T-cell (primary cell): ENCODE data around the gene KRTAP5-3. TPM values are rescaled to one million over a fixed set of nuclear protein-coding genes. Genes with fewer than 3 reads are reported as not detected.

Experiments
- ATAC-seq, 4 experiments: fragments of 200-7000 bp in 3 of 4; fragments of 150-1000 bp in 1 of 4; cut with Tn5 transposase; replicated peaks in 1 of 4; 1 replicate in 3 of 4; 2 replicates in 1 of 4; pipeline ENCODE4 v1.10.0; 2021; ENCODE audit warnings: moderate library complexity in 3 of 4, mild to moderate bottlenecking in 2 of 4, moderate number of reproducible peaks in 1 of 4
- CTCF ChIA-PET, 2 donors: fragments of 300-600 bp; sonication (Branson Sonifier 250); formaldehyde crosslinking; loops; one replicate each; lab custom pipeline; 2022; ENCODE audit warnings: antibody characterized with exemption in 2 of 2; lab: Charles Lee
- POLR2A ChIA-PET, 2 donors: fragments of 300-600 bp; sonication (Branson Sonifier 250); formaldehyde crosslinking; loops; one replicate each; lab custom pipeline; 2022; ENCODE audit warnings: antibody characterized with exemption in 2 of 2; lab: Charles Lee
- DNase-seq, 35 experiments: peaks; one replicate each; pipeline versions ENCODE4 v3.0.0 to v3.0.0-alpha.2; 2013 to 2023
- H3K27ac ChIP-seq: one replicate; pipeline ENCODE4 v1.5.1; 2013; ENCODE audit warnings: low read length
- H3K27me3 ChIP-seq, 2 experiments: replicated peaks in 1 of 2; 1 replicate in 1 of 2; 2 replicates in 1 of 2; pipeline versions ENCODE4 v1.6.1 to v1.7.0; 2013; ENCODE audit warnings: low read length in 1 of 2, mixed read lengths in 1 of 2; ENCODE audit not compliant: control insufficient read depth in 2 of 2, insufficient read depth in 2 of 2; ENCODE audit errors: extremely low read depth in 1 of 2
- H3K36me3 ChIP-seq, 2 donors: 1 replicate in 1 of 2; 2 replicates in 1 of 2; pipeline versions ENCODE4 v1.6.1 to v1.7.0; 2013; ENCODE audit warnings: low read length in 1 of 2; ENCODE audit not compliant: control insufficient read depth in 2 of 2, insufficient read depth in 1 of 2; ENCODE audit errors: extremely low read depth in 1 of 2
- H3K4me1 ChIP-seq, 2 experiments: 1 replicate in 1 of 2; 2 replicates in 1 of 2; pipeline versions ENCODE4 v1.6.1 to v1.7.0; 2013; ENCODE audit warnings: low read length in 2 of 2, mixed read lengths in 1 of 2; ENCODE audit not compliant: insufficient read depth in 2 of 2, control insufficient read depth in 1 of 2; ENCODE audit errors: extremely low read depth in 1 of 2
- H3K4me3 ChIP-seq, 2 donors: 1 replicate in 1 of 2; 2 replicates in 1 of 2; pipeline versions ENCODE4 v1.5.1 to v1.7.0; 2013; ENCODE audit warnings: mild to moderate bottlenecking in 2 of 2, low read length in 1 of 2, moderate library complexity in 1 of 2; ENCODE audit not compliant: control insufficient read depth in 1 of 2; ENCODE audit errors: extremely low read depth in 1 of 2
- H3K9me3 ChIP-seq: 2 replicates; pipeline ENCODE4 v1.7.0; 2013
- H3K27ac Mint-ChIP-seq, 2 donors: one replicate each; pipeline ENCODE4 v1.8.0; 2020 to 2021; ENCODE audit warnings: mild to moderate bottlenecking in 2 of 2, mixed read lengths in 2 of 2
- H3K27me3 Mint-ChIP-seq, 2 donors: one replicate each; pipeline ENCODE4 v1.8.0; 2021 to 2022; ENCODE audit warnings: mixed read lengths in 2 of 2
- H3K36me3 Mint-ChIP-seq: one replicate; pipeline ENCODE4 v1.8.0; 2021; ENCODE audit warnings: mixed read lengths
- H3K4me1 Mint-ChIP-seq, 3 donors: one replicate each; pipeline ENCODE4 v1.8.0; 2020 to 2022; ENCODE audit warnings: mixed read lengths in 3 of 3, mild to moderate bottlenecking in 1 of 3
- H3K4me3 Mint-ChIP-seq, 3 donors: one replicate each; pipeline ENCODE4 v1.8.0; 2020 to 2022; ENCODE audit warnings: mild to moderate bottlenecking in 3 of 3, mixed read lengths in 3 of 3, moderate library complexity in 3 of 3
- H3K9me3 Mint-ChIP-seq, 3 donors: one replicate each; pipeline ENCODE4 v1.8.0; 2020 to 2022; ENCODE audit warnings: mixed read lengths in 3 of 3
- WGBS: methylation state at CpG from one replicate; pipeline ENCODE4 v1.1.5; 2013; ENCODE audit warnings: missing lambda C conversion rate; ENCODE audit not compliant: insufficient coverage; 5-methylcytosine and 5-hydroxymethylcytosine counted together
- total RNA-seq, 35 experiments: library from RNA in 6 of 35; stranded (reverse) in 6 of 35; fragments of 120-200 nt in 1 of 35; gene quantifications; one replicate each; pipeline versions ENCODE4 v1.2.1 to v1.2.4 and lab custom pipeline; 2013 to 2026

The KRTAP5-3 gene
- total RNA-seq, 5 donors from 2014 or later (not counting 1 experiment from before 2014, with no cell fraction given): not detected

GRCh38 chr11:1574238-1574932 lies 33.9 kb downstream of the KRTAP5-3 start:
- WGBS: under 1% methylated on average over 61 of the region's 64 CpGs

GRCh38 chr11:1573903-1574237 lies 34.4 kb downstream of the KRTAP5-3 start:
- peak overlapping the region; percentile 26 to 56 for H3K4me3 ChIP-seq
- Mint-ChIP-seq H3K36me3 (peaks cover 4% of the 10 kb centered on the region), H3K27ac (peak overlapping the region; percentile 78 to 80), H3K4me3 (peak overlapping the region; percentile 73 to 84 (median 79)), H3K4me1 (peaks cover 22 to 27% (median 26%) of the 10 kb centered on the region in 3 donors), H3K27me3 (peaks cover 0 to 1% of the 10 kb centered on the region in 2 donors), H3K9me3 (peaks cover 0 to 6% (median 4%) of the 10 kb centered on the region in 3 donors)
- H3K4me1 ChIP-seq: peaks cover 12 to 47% of the 10 kb centered on the region in 2 experiments
- H3K36me3 ChIP-seq: no peaks in the 10 kb centered on the region
- ATAC-seq (peak in 2 of 4 experiments; percentile 0), DNase-seq (no peak)
- ChIA-PET CTCF (interaction anchor here (0.6 to 2.7 kb wide), 7 partner anchors 16 to 1073 kb away, joined by 3 to 43 read pairs (median 5); no protein-coding TSS in a partner anchor), POLR2A (no interaction called here)
- no peaks in the 10 kb centered on the region for H3K9me3 ChIP-seq
- H3K27me3 ChIP-seq: peaks cover 2 to 16% of the 10 kb centered on the region in 2 experiments
- H3K27ac ChIP-seq: peak overlapping the region; percentile 89
- WGBS: 4% methylated on average over 7 of the region's 7 CpGs

More at GRCh38 chr11:1574238-1574932, 33.9 kb downstream of the KRTAP5-3 start:
- H3K36me3 ChIP-seq: no peaks in the 10 kb centered on the region
- H3K9me3 Mint-ChIP-seq: peaks cover 0 to 7% (median 4%) of the 10 kb centered on the region in 3 donors
- peaks cover 4% of the 10 kb centered on the region for H3K36me3 Mint-ChIP-seq
- peaks cover 0 to 1% of the 10 kb centered on the region in 2 donors for H3K27me3 Mint-ChIP-seq
- H3K4me3 Mint-ChIP-seq: peak overlapping the region; percentile 73 to 84 (median 79)
- H3K27ac Mint-ChIP-seq: peak overlapping the region; percentile 78 to 80
- peaks cover 2 to 16% of the 10 kb centered on the region in 2 experiments for H3K27me3 ChIP-seq
- H3K9me3 ChIP-seq: no peaks in the 10 kb centered on the region
- POLR2A ChIA-PET: interaction anchor here (0.5 to 0.6 kb wide), 2 partner anchors 11 to 19 kb away, joined by 3 read pairs; no protein-coding TSS in a partner anchor
- peaks cover 19 to 24% (median 23%) of the 10 kb centered on the region in 3 donors for H3K4me1 Mint-ChIP-seq
- DNase-seq (peak in 29 of 35 experiments; percentile 35 to 81 (median 57)), ATAC-seq (peak; percentile 42 to 57 (median 54))
- CTCF ChIA-PET: interaction anchor here (0.7 to 2.7 kb wide), 11 partner anchors 9 to 960 kb away, joined by 3 to 43 read pairs (median 5); no protein-coding TSS in a partner anchor
- peak overlapping the region; percentile 89 for H3K27ac ChIP-seq
- H3K4me1 ChIP-seq: peaks cover 12 to 42% of the 10 kb centered on the region in 2 experiments
- peak overlapping the region; percentile 26 to 56 for H3K4me3 ChIP-seq

GRCh38 chr11:1573077-1573902 lies 35.0 kb downstream of the KRTAP5-3 start:
- Histone ChIP-seq H3K4me1 (peaks cover 12 to 53% of the 10 kb centered on the region in 2 experiments), H3K4me3 (peak overlapping the region; percentile 15 to 56), H3K27ac (peak overlapping the region; percentile 89), H3K36me3 (no peaks in the 10 kb centered on the region), H3K27me3 (peaks cover 2 to 16% of the 10 kb centered on the region in 2 experiments), H3K9me3 (no peaks in the 10 kb centered on the region)
- H3K4me3 Mint-ChIP-seq: peak overlapping the region; percentile 73 to 84 (median 79)
- peak overlapping the region; percentile 78 to 80 for H3K27ac Mint-ChIP-seq
- H3K27me3 Mint-ChIP-seq: peaks cover 0 to 1% of the 10 kb centered on the region in 2 donors
- 4% methylated on average over 15 of the region's 37 CpGs for WGBS
- CTCF ChIA-PET: interaction anchor here (0.6 to 2.7 kb wide), 6 partner anchors 15 to 1073 kb away, joined by 3 to 43 read pairs (median 4); no protein-coding TSS in a partner anchor
- ATAC-seq (peak in 3 of 4 experiments; percentile 2 to 3 (median 2)), DNase-seq (peak in 10 of 35 experiments; percentile 20 to 69 (median 37))
- H3K9me3 Mint-ChIP-seq: peaks cover 0 to 3% (median 2%) of the 10 kb centered on the region in 3 donors
- peaks cover 3% of the 10 kb centered on the region for H3K36me3 Mint-ChIP-seq
- H3K4me1 Mint-ChIP-seq: peaks cover 26 to 30% (median 27%) of the 10 kb centered on the region in 3 donors
- POLR2A ChIA-PET: interaction anchor here in 1 of 2 donors (0.9 kb wide), 1 partner anchor 27 kb away, joined by 3 read pairs; no protein-coding TSS in a partner anchor

GRCh38 chr11:1572197-1573076 lies 35.8 kb downstream of the KRTAP5-3 start, which contains the start of gene DUSP8:
Gene DUSP8 (minus strand): TSS chr11:1572271. CDS start chr11:1565826, 6,445 bp downstream.
- WGBS: under 1% methylated on average over 115 of the region's 124 CpGs
- peak within 1 kb of the TSS; percentile 73 to 84 (median 79) for H3K4me3 Mint-ChIP-seq
- Histone ChIP-seq H3K9me3 (no peaks in the 10 kb centered on the region), H3K4me3 (peak within 1 kb of the TSS; percentile 56 to 67), H3K4me1 (peaks cover 12 to 62% of the 10 kb centered on the region in 2 experiments), H3K27me3 (peaks cover 2 to 16% of the 10 kb centered on the region in 2 experiments), H3K27ac (peak within 1 kb of the TSS; percentile 89), H3K36me3 (no peaks in the 10 kb centered on the region)
- peaks cover 0 to 1% of the 10 kb centered on the region in 2 donors for H3K27me3 Mint-ChIP-seq
- peaks cover 26 to 30% (median 27%) of the 10 kb centered on the region in 3 donors for H3K4me1 Mint-ChIP-seq
- peak within 1 kb of the TSS in 1 of 2 donors; percentile 64 for H3K27ac Mint-ChIP-seq
- POLR2A ChIA-PET: interaction anchor here in 1 of 2 donors (0.6 to 0.9 kb wide), 2 partner anchors 26 to 190 kb away, joined by 3 to 5 read pairs; no protein-coding TSS in a partner anchor
- CTCF ChIA-PET: interaction anchor here (1.4 to 2.7 kb wide), 2 partner anchors 26 kb away, joined by 8 to 43 read pairs; no protein-coding TSS in a partner anchor
- no peaks in the 10 kb centered on the region for H3K9me3 Mint-ChIP-seq
- no peaks in the 10 kb centered on the region for H3K36me3 Mint-ChIP-seq
- ATAC-seq (peak; percentile 60 to 77 (median 66)), DNase-seq (peak; percentile 81 to 99 (median 94))

- ATAC-seq (peak in 1 of 4 experiments; percentile 10), DNase-seq (no peak)
- Histone ChIP-seq H3K27ac (no peak overlapping the region), H3K9me3 (no peaks in the 10 kb centered on the region), H3K4me1 (peaks cover 12 to 68% of the 10 kb centered on the region in 2 experiments), H3K36me3 (no peaks in the 10 kb centered on the region), H3K4me3 (no peak overlapping the region), H3K27me3 (peaks cover 2 to 16% of the 10 kb centered on the region in 2 experiments)
- under 1% methylated on average over 91 of the region's 91 CpGs for WGBS
- CTCF ChIA-PET: no interaction called here
- H3K27ac Mint-ChIP-seq: no peak overlapping the region
- POLR2A ChIA-PET: interaction anchor here in 1 of 2 donors (0.6 kb wide), 1 partner anchor 190 kb away, joined by 5 read pairs; no protein-coding TSS in a partner anchor
- peaks cover 26 to 32% (median 27%) of the 10 kb centered on the region in 3 donors for H3K4me1 Mint-ChIP-seq
- H3K4me3 Mint-ChIP-seq: no peak overlapping the region
- H3K36me3 Mint-ChIP-seq: no peaks in the 10 kb centered on the region
- H3K9me3 Mint-ChIP-seq: no peaks in the 10 kb centered on the region
- peaks cover 0 to 1% of the 10 kb centered on the region in 2 donors for H3K27me3 Mint-ChIP-seq
These were observed 36.5 kb downstream of the KRTAP5-3 start for GRCh38 chr11:1571760-1572196.
